ACHN (cell line): ENCODE measurements around the gene UGT8.
A peak's percentile ranks its signal among the peaks of the same experiment; 100 is the strongest.
"Not testable (repeated sequence)": the region's sequence is repeated elsewhere in the genome, so short reads cannot be mapped to it uniquely, and the experiment has no call there.

ENCODE experiments used
- DNase-seq: peaks from one replicate; pipeline ENCODE4 v3.0.0-alpha.2; 2015
- in situ Hi-C: cut with HindIII; loops from 2 replicates; pipeline ENCODE4 v1.10.0; 2017; ENCODE audit warnings: low sequenced_read_pairs, low pct_ligation_motif_present, low pct_unique_long_range_greater_than_20kb

The UGT8 gene, protein sequence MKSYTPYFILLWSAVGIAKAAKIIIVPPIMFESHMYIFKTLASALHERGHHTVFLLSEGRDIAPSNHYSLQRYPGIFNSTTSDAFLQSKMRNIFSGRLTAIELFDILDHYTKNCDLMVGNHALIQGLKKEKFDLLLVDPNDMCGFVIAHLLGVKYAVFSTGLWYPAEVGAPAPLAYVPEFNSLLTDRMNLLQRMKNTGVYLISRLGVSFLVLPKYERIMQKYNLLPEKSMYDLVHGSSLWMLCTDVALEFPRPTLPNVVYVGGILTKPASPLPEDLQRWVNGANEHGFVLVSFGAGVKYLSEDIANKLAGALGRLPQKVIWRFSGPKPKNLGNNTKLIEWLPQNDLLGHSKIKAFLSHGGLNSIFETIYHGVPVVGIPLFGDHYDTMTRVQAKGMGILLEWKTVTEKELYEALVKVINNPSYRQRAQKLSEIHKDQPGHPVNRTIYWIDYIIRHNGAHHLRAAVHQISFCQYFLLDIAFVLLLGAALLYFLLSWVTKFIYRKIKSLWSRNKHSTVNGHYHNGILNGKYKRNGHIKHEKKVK

GRCh38 chr4:114598191-114599121 is at the start of gene UGT8:
TSS of gene UGT8 (plus strand) at chr4:114598807. CDS start at chr4:114622881, 24,074 bp downstream.
- in situ Hi-C loops = no loop called here
- peak; percentile 76 for DNase-seq

DNA sequence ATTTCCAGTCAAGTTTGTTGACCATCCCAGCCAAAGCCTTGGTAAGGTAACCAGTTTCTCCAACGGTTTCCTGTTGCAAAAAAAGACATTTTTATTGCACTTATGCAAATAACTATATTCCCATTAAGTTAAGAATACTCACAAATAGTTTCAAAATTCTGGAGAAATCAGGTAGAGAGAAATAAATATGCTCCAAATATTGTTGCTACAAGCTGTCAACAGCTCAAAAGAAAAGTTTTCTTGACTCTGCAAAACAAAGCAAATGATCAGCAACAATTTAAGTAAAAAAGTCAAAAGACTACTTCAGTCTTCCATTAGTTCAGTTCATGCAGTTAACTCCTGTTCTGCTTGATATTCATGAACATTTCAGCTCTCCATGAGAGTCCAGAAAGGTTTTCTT is 49.0 kb upstream of the UGT8 start:
- in situ Hi-C loops = no loop called here
- DNase-seq = no peak

DNA sequence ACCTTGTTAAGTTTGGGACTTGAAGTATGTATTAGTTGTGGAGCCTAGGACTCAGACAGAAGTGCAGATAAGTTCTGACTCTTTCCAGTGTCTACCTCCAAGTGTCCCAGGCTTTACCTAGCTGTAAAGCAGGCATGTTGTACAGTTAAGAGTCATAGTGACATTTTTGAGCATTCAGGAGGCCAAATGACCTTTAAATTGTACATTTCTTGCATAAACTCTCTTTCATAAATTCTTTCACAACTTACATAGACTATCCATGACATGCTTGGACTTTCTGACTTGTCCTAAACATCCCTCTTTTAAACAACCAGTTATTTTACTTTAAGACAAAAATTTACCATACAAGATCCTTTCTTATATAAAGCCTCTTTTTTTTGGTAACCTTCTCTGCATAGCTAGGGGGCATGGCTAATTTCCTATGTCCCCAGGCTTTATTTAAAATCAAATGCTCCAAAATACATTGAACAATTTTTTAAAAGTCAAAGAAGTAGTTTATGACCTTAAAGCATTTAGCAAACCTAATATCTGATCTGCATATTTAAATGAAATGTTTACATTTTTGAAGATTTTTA is 40.1 kb upstream of the UGT8 start:
- in situ Hi-C loops = no loop called here
- no peak for DNase-seq

DNA sequence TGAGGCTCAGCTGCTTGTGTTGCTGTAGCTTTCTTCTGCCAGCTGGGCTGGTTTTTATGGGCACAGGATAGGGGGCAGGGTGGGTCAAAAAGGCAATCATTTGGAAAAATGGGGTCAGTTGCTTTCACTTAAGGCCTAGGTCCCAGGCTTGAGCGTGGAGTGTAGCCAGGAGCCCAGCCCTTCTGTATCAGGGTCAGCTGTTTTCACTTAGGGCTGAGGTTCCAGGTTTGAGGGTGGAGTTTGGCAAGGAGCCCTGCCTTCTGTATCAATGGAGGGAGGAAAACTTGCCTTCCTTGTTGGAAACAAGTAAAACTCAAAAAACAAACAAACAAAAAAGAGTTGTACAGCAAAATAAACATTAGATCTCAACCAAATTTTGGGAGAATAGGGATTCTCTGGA is 37.0 kb upstream of the UGT8 start:
- in situ Hi-C loops = no loop called here
- DNase-seq = no peak

GRCh38 chr4:114562176-114562904 is 36.3 kb upstream of the UGT8 start:
- DNase-seq = no peak
- in situ Hi-C loops = no loop called here

DNA sequence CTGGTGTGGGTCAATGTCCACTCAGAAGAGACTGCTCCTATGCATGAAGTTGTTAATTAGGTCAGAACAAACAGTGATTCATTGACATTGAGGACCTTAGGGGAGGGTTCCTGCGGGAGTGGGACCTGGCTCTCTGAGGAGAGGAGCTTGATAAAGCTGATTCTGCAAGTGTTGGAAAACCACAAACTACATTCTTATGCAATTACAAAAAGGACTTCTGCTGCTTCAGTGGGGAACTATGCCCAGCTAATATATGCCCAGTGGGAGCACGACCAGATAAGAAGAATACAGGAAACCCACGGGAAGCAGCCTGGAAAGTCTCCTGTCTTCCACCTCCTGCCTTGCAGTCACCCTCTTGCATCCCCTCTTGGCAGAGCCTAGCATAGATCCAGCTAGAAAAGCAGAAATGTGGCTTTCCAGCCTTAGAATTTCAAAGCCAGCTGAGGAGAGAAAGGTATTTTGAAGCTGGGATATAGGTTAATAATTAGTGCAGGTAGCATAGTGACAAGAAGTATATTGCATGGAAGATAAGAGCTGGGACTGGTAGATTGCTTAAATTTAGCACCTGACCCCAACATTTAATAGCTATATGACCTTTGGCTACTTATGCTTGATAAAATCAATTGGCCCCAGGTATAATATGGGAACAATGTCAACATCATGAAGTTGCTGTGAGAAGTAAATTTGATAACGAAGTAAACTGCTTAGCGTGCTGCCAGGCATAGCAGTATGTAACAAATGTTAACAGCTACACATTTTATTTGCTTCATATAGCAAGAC is 34.9 kb upstream of the UGT8 start:
- in situ Hi-C loops = no loop called here
- DNase-seq = peak; percentile 37

DNA sequence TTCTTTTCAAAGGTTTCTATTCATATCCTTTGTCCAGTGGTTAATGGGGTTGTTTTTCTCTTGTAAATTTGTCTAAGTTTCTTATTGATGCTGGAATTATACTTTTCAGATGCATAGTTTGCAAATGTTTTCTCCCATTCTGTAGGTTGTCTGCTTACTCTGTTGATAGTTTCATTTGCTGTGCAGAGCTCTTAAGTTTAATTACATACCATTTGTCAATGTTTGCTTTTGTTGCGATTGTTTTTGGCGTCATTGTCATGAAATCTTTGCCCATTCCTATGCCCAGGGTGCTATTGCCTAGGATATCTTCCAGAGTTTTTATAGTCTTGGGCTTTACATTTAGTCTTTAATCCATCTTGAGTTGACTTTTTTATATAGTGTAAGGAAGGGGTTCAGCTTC is 21.2 kb upstream of the UGT8 start:
- DNase-seq = no peak
- in situ Hi-C loops = no loop called here

- in situ Hi-C loops = no loop called here
- no peak for DNase-seq
These were observed 16.0 kb upstream of the UGT8 start for GRCh38 chr4:114582621-114583020.

DNA sequence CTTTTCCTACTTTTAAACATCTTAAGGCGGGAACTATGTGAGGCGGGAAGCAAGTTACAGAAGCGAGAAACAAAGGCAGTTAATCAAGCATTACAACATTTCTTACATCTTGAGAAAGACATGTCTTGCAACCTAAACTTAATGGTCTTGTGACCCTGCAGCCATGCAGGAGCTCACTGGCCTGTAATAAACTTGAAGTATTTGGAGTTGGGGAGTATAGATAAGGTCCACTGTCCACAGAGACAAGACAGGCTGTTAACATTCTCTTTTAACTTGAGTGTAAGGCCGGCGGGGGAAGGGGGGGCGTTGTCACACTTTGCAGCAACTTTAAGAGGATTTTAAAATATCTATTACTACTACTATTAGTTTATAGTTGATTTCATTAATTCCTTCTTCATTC is 10.3 kb upstream of the UGT8 start:
- no peak for DNase-seq
- in situ Hi-C loops = no loop called here

GRCh38 chr4:114590360-114590759 is 8.2 kb upstream of the UGT8 start:
- DNase-seq, in situ Hi-C loops: not testable (repeated sequence)

DNA sequence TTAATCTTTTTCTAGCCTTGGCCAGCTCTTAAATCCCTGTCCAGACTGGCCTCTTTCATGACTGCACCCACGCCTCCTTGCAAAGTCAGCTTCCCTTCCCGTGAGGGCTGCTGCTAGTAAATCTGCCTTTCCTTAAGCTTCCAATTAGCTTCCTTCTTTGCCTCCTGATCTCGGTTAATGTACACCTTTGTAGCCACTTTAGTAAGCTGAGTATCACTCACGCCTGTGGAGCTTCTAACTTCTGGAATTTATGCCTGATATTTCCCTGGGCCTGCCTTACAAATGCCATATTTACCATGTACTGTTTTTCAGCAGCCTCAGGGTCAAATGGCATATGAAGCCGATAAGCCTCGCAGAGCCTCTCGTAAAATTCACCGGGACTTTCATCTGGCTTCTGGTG is 5.1 kb upstream of the UGT8 start:
- in situ Hi-C loops = no loop called here
- no peak for DNase-seq

DNA sequence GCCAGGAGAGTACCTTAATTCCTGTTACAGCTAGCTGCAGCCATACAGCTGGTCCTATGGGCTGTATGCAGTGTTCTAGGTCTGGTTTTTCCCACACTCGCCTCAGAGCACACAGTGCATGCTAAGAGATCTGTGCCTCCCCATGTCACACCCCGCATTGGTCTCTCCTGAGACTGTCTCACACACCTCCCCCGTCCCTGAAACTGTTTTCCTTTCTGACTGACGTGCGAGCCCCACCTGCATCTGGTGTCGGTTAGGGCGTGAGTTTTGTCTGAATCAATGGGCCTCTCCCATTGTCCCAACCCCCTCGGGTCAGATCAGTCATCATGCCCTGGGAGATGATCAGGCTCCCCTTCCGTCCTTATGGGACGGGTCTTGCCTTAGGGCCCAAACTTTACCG is 3.4 kb upstream of the UGT8 start:
- DNase-seq = no peak
- in situ Hi-C loops = no loop called here

- in situ Hi-C loops = no loop called here
- no peak for DNase-seq
These were observed 2.7 kb upstream of the UGT8 start for GRCh38 chr4:114595921-114596320.

DNA sequence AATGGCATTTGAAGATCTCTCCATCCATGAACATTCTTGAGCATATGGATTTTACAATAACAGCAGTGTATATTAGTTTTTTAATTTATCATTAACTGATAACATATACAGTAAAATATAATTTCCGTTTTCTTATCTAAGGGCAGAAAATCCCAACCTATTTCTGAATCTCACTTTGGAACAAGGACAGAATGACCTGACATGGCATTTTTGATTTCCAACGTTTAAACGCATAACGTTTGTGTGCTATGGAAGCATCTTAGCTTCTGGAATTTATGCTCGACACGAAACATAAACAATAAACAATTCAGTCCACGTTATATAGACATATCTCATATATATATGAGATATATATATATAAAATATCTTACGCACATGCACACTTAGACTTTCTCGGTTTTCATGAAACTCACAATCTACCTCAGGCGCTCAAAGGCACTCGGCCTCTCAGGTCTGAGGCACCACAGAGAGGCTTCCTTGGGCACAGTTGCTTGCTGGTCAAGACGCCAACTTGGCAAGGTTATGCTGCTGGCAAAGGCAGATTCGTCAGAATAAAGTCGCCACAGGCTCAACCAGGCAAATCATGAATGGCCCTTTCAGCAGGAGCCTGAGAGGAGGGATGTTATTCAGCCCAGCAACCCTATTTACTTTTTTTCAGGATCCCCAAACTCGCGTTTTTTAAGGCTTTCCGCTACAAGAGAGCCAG is 1.0 kb upstream of the UGT8 start:
- in situ Hi-C loops = no loop called here
- DNase-seq = no peak

- peak; percentile 52 for DNase-seq
These were observed 760 bp downstream of the UGT8 start for GRCh38 chr4:114599231-114599902.

GRCh38 chr4:114599903-114600552 is 1.4 kb downstream of the UGT8 start:
- in situ Hi-C loops = no loop called here
- DNase-seq = peak; percentile 17

More at GRCh38 chr4:114599231-114599902, 760 bp downstream of the UGT8 start:
- in situ Hi-C loops = no loop called here
